HEK293 (cell line): ENCODE data around the gene USP2.

Experiments used
- ZNF660 ChIP-seq: fragments of 450-650 bp; IDR thresholded peaks from 2 replicates; pipeline ENCODE4 v1.5.1; 2018; ENCODE audit warnings: missing biosample characterization, mild to moderate bottlenecking, missing genetic modification characterization
- TF ChIP-seq, protein P1 (sequence below): fragments of 450-650 bp; formaldehyde crosslinking; IDR thresholded peaks from 2 replicates; pipeline ENCODE4 v1.5.1; 2016; ENCODE audit warnings: missing biosample characterization, missing genetic modification characterization
- TF ChIP-seq, protein P2 (sequence below): fragments of 450-650 bp; formaldehyde crosslinking; IDR thresholded peaks from 2 replicates; pipeline ENCODE4 v1.5.1; 2017; ENCODE audit warnings: missing biosample characterization, missing genetic modification characterization

DNA sequence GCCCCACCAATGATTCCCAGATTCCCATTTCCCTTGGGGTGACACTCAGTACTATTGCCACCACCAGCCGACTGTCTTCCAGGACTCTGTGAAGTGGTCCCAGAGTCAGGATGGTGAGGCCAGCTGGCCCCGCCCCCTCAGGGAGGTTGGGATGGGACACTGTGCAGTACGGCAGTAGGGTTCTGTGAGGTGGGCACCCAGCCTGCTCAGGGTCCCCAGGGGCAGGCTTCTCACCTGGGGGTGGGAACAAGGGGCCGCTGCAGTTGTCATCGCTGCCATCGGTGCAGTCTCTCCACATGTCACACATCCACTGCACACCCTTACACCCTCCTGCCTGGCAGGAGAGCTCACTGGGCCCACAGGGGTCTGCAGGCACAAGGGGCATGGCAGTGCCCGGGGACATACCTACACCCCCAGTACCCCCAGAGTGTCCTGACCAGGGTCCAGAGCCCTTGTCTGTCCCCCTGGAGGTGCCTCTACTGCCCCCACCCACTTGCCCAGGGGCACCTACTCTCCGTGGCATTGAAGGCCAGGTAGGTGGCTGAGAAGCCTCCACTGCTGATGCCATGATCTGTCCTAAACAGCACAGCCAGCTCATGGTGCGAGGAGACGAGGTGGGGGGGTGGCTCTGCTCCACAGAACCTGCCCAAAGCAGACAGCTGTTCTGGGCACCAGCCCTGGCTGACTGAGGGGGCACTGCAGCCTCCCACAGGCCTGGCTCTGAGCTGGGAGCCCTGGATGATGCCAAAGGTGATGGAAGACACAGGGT, 38.9 kb downstream of the USP2 start:
- TF ChIP-seq, protein P1, sequence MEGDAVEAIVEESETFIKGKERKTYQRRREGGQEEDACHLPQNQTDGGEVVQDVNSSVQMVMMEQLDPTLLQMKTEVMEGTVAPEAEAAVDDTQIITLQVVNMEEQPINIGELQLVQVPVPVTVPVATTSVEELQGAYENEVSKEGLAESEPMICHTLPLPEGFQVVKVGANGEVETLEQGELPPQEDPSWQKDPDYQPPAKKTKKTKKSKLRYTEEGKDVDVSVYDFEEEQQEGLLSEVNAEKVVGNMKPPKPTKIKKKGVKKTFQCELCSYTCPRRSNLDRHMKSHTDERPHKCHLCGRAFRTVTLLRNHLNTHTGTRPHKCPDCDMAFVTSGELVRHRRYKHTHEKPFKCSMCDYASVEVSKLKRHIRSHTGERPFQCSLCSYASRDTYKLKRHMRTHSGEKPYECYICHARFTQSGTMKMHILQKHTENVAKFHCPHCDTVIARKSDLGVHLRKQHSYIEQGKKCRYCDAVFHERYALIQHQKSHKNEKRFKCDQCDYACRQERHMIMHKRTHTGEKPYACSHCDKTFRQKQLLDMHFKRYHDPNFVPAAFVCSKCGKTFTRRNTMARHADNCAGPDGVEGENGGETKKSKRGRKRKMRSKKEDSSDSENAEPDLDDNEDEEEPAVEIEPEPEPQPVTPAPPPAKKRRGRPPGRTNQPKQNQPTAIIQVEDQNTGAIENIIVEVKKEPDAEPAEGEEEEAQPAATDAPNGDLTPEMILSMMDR (tag by site-specific recombination): no peak
- TF ChIP-seq, protein P2, sequence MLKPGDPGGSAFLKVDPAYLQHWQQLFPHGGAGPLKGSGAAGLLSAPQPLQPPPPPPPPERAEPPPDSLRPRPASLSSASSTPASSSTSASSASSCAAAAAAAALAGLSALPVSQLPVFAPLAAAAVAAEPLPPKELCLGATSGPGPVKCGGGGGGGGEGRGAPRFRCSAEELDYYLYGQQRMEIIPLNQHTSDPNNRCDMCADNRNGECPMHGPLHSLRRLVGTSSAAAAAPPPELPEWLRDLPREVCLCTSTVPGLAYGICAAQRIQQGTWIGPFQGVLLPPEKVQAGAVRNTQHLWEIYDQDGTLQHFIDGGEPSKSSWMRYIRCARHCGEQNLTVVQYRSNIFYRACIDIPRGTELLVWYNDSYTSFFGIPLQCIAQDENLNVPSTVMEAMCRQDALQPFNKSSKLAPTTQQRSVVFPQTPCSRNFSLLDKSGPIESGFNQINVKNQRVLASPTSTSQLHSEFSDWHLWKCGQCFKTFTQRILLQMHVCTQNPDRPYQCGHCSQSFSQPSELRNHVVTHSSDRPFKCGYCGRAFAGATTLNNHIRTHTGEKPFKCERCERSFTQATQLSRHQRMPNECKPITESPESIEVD (tag by site-specific recombination): no peak
- no peak for TF ChIP-seq ZNF660
